K562 (cell line): ENCODE results near the gene SFRP5.

Experiments
- BACH1 ChIP-seq: fragments of 200-800 bp; sonication (Bioruptor generic); IDR thresholded peaks from 2 replicates; pipeline ENCODE4 v1.6.1; 2016; ENCODE audit warnings: missing genetic modification characterization, missing compliant biosample characterization
- EZH2 ChIP-seq: IDR thresholded peaks from 2 replicates; pipeline ENCODE4 v1.6.1; 2012; ENCODE audit warnings: low read depth, mild to moderate bottlenecking, inconsistent platforms, low read length, borderline replicate concordance
- FOXA1 ChIP-seq: fragments of 450-650 bp; IDR thresholded peaks from 2 replicates; pipeline ENCODE4 v1.6.1; 2016; ENCODE audit warnings: mild to moderate bottlenecking, borderline replicate concordance
- HMG20A ChIP-seq: fragments of 450-650 bp; formaldehyde crosslinking; conservative IDR thresholded peaks from 2 replicates; pipeline ENCODE4 v1.4.0; 2020; ENCODE audit warnings: mild to moderate bottlenecking, mixed read lengths
- POU5F1 ChIP-seq: fragments of 150-350 bp; IDR thresholded peaks from 2 replicates; pipeline ENCODE4 v1.6.1; 2014; ENCODE audit warnings: borderline replicate concordance, low read length, low read depth, mild to moderate bottlenecking; ENCODE audit not compliant: partially characterized antibody
- SRSF1 ChIP-seq: fragments of 200-400 bp; formaldehyde crosslinking; IDR thresholded peaks from 2 replicates; pipeline ENCODE4 v1.6.1; 2017; ENCODE audit warnings: mild to moderate bottlenecking, low read depth, low read length, moderate library complexity
- THRAP3 ChIP-seq: fragments of 450-650 bp; IDR thresholded peaks from 2 replicates; pipeline ENCODE4 v1.6.1; 2016; ENCODE audit warnings: mild to moderate bottlenecking, inconsistent platforms, borderline replicate concordance
- ZNF146 ChIP-seq: IDR thresholded peaks from one replicate; pipeline ENCODE4 v1.6.1; 2018; ENCODE audit warnings: missing compliant biosample characterization; ENCODE audit not compliant: unreplicated experiment
- ZNF77 ChIP-seq: fragments of 250-450 bp; sonication (Bioruptor Pico); IDR thresholded peaks from 2 replicates; pipeline ENCODE4 v1.5.0; 2020
- TF ChIP-seq, protein P1 (sequence below): IDR thresholded peaks from 3 replicates; pipeline ENCODE4 v1.6.1; 2011; ENCODE audit warnings: borderline replicate concordance, mild to moderate bottlenecking, moderate library complexity; ENCODE audit not compliant: insufficient read length; ENCODE audit errors: extremely low read depth
- TF ChIP-seq, protein P2 (sequence below), 2 experiments: fragments of 450-650 bp; formaldehyde crosslinking in 1 of 2; IDR thresholded peaks; 2 replicates each; pipeline versions ENCODE4 v1.4.0 to v1.6.1; 2014 to 2020; ENCODE audit warnings: mild to moderate bottlenecking in 2 of 2, borderline replicate concordance in 1 of 2, low read depth in 1 of 2
- TF ChIP-seq, protein P3 (sequence below), 3 experiments: IDR thresholded peaks in 2 of 3; conservative IDR thresholded peaks in 1 of 3; 2 replicates each; pipeline ENCODE4 v1.5.1; 2011 to 2012; ENCODE audit warnings: low read length in 3 of 3, mild to moderate bottlenecking in 3 of 3, control low read depth in 2 of 3, improper control_type of control experiment in 1 of 3, inconsistent platforms in 1 of 3, low read depth in 1 of 3, mixed read lengths in 1 of 3, moderate library complexity in 1 of 3; ENCODE audit not compliant: insufficient read depth in 2 of 3
- TF ChIP-seq, protein P4 (sequence below): conservative IDR thresholded peaks from 2 replicates; pipeline ENCODE4 v1.6.1; 2011; ENCODE audit warnings: low read depth, mild to moderate bottlenecking, low read length; ENCODE audit not compliant: control insufficient read depth

DNA sequence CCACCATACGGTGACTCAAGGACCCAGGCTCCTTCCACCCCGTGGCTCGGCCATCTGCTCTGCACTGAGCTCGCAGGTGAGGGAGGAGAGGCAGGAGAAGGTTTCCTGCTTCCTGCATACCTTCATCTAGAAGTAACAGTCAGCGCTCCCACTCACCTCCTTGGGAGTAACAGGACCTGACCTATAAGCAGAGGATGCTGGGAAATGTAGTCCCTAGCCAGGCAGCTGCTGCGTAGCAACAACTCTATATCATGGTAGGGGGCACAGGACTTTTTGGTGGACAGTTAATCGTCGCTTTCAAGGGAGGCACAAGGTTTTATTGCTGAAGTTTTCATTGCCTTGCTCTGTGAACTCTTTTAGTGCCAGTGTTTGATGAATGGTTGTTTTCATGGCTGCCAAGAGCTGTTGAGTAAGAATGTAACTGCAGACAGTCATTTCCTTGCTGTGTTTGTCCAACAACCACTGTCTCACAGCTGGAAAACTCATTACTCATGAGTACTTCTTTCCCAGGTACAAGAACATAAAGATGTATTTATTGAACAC lies 45.1 kb downstream of the SFRP5 start:
- TF ChIP-seq SRSF1 (no peak), ZNF146 (CRISPR knock-in tag) (no peak), BACH1 (tag) (no peak), HMG20A (CRISPR knock-in tag) (no peak), EZH2 (no peak), THRAP3 (no peak), FOXA1 (no peak), ZNF77 (CRISPR knock-in tag) (no peak), POU5F1 (no peak)
- TF ChIP-seq, protein P1, sequence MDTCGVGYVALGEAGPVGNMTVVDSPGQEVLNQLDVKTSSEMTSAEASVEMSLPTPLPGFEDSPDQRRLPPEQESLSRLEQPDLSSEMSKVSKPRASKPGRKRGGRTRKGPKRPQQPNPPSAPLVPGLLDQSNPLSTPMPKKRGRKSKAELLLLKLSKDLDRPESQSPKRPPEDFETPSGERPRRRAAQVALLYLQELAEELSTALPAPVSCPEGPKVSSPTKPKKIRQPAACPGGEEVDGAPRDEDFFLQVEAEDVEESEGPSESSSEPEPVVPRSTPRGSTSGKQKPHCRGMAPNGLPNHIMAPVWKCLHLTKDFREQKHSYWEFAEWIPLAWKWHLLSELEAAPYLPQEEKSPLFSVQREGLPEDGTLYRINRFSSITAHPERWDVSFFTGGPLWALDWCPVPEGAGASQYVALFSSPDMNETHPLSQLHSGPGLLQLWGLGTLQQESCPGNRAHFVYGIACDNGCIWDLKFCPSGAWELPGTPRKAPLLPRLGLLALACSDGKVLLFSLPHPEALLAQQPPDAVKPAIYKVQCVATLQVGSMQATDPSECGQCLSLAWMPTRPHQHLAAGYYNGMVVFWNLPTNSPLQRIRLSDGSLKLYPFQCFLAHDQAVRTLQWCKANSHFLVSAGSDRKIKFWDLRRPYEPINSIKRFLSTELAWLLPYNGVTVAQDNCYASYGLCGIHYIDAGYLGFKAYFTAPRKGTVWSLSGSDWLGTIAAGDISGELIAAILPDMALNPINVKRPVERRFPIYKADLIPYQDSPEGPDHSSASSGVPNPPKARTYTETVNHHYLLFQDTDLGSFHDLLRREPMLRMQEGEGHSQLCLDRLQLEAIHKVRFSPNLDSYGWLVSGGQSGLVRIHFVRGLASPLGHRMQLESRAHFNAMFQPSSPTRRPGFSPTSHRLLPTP: no peak
- TF ChIP-seq, protein P2, sequence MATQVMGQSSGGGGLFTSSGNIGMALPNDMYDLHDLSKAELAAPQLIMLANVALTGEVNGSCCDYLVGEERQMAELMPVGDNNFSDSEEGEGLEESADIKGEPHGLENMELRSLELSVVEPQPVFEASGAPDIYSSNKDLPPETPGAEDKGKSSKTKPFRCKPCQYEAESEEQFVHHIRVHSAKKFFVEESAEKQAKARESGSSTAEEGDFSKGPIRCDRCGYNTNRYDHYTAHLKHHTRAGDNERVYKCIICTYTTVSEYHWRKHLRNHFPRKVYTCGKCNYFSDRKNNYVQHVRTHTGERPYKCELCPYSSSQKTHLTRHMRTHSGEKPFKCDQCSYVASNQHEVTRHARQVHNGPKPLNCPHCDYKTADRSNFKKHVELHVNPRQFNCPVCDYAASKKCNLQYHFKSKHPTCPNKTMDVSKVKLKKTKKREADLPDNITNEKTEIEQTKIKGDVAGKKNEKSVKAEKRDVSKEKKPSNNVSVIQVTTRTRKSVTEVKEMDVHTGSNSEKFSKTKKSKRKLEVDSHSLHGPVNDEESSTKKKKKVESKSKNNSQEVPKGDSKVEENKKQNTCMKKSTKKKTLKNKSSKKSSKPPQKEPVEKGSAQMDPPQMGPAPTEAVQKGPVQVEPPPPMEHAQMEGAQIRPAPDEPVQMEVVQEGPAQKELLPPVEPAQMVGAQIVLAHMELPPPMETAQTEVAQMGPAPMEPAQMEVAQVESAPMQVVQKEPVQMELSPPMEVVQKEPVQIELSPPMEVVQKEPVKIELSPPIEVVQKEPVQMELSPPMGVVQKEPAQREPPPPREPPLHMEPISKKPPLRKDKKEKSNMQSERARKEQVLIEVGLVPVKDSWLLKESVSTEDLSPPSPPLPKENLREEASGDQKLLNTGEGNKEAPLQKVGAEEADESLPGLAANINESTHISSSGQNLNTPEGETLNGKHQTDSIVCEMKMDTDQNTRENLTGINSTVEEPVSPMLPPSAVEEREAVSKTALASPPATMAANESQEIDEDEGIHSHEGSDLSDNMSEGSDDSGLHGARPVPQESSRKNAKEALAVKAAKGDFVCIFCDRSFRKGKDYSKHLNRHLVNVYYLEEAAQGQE (IDR thresholded peaks at IDR 0.05; ENCODE audit: borderline replicate concordance): no peak
- TF ChIP-seq, protein P2 (CRISPR knock-in tag; IDR thresholded peaks at IDR 0.05; ENCODE audit: low read depth): no peak
- TF ChIP-seq, protein P3, sequence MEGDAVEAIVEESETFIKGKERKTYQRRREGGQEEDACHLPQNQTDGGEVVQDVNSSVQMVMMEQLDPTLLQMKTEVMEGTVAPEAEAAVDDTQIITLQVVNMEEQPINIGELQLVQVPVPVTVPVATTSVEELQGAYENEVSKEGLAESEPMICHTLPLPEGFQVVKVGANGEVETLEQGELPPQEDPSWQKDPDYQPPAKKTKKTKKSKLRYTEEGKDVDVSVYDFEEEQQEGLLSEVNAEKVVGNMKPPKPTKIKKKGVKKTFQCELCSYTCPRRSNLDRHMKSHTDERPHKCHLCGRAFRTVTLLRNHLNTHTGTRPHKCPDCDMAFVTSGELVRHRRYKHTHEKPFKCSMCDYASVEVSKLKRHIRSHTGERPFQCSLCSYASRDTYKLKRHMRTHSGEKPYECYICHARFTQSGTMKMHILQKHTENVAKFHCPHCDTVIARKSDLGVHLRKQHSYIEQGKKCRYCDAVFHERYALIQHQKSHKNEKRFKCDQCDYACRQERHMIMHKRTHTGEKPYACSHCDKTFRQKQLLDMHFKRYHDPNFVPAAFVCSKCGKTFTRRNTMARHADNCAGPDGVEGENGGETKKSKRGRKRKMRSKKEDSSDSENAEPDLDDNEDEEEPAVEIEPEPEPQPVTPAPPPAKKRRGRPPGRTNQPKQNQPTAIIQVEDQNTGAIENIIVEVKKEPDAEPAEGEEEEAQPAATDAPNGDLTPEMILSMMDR (IDR thresholded peaks at IDR 0.05 in 2 of 3, conservative IDR thresholded peaks at IDR 0.05 in 1 of 3; ENCODE audit: insufficient read depth in 2 of 3, low read depth in 1 of 3, low read length in 3 of 3): no peak
- TF ChIP-seq, protein P4, sequence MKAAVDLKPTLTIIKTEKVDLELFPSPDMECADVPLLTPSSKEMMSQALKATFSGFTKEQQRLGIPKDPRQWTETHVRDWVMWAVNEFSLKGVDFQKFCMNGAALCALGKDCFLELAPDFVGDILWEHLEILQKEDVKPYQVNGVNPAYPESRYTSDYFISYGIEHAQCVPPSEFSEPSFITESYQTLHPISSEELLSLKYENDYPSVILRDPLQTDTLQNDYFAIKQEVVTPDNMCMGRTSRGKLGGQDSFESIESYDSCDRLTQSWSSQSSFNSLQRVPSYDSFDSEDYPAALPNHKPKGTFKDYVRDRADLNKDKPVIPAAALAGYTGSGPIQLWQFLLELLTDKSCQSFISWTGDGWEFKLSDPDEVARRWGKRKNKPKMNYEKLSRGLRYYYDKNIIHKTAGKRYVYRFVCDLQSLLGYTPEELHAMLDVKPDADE: no peak
